Measurements from ENCODE around the gene POFUT2.

Gene POFUT2

GRCh38 chr21:45246386-45247320, 41.0 kb downstream of the POFUT2 start:
- no peak for DNase-seq

DNA sequence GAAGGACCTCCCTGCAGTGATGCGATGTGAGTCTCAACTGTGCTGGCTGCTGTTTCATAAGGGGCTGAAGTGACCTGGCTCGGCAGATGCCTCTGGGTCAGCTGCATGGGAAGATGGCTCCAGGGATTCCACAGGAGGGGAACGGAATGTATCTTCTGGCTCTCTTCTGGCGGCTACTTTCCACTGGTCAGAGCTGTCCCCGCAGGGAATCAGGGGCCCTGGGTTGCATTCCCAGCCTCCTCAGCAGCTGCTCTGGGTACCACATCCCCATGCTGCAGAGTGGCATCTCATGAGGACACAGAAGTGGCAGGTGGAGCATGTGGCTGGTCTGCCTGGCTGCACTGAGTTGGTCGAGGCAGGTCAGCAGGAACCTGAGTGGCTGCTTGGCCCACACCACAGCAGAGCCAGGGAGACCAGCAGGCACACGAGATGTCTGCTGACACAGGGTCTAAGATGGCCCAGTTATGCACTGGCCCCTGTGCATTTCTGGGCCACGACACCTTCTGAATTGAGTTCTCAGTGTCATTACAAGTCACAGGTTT, 42.8 kb downstream of the POFUT2 start:
- DNase-seq: no peak

- DNase-seq: no peak
These were observed 44.1 kb downstream of the POFUT2 start for GRCh38 chr21:45243603-45244002.

DNA sequence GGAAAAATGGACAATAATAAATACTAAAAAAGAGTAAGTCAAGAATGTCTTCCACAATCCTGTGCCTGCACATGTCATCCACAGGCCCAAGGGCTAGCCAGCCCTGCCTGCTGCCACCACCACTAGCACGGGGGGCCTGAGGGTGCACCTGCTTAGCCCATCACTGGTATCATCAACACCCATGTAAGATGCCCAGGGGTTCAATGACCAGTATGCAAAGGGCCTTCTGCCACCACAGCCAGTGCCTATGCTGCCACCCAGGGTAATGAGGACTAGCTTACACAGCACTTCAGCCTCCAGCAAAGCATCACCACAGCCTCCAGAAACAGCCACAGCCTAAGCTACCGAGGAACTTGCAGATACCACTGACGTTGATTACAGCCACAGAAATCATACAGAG, 46.3 kb downstream of the POFUT2 start:
- DNase-seq: no peak

GRCh38 chr21:45237401-45237800, 50.3 kb downstream of the POFUT2 start:
- no peak for DNase-seq

GRCh38 chr21:45236481-45236880, 51.2 kb downstream of the POFUT2 start:
- DNase-seq: no peak

- DNase-seq: no peak
These were observed 52.2 kb downstream of the POFUT2 start for GRCh38 chr21:45235488-45235887.

- no peak for DNase-seq
These were observed 52.7 kb downstream of the POFUT2 start for GRCh38 chr21:45234965-45235364.

DNA sequence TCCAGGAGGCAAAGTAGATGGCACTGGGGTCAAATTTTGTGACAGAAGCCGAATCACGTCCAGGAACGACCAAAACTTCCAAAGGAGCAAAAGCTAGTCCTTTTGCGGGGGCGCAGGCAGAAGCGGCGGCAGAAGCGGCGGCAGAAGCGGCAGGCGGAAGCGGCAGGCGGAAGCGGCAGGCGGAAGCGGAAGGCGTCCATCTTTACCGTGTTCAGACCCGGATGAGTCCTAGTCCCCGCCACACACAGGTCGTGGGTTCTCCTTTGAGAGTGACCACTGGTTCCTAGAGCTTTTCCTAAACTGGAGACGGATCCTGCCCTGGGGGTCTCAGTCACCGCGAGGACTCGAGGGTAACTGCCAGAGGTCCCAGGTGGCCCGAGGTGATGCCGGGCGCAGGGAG, 53.6 kb downstream of the POFUT2 start:
- DNase-seq: no peak

DNA sequence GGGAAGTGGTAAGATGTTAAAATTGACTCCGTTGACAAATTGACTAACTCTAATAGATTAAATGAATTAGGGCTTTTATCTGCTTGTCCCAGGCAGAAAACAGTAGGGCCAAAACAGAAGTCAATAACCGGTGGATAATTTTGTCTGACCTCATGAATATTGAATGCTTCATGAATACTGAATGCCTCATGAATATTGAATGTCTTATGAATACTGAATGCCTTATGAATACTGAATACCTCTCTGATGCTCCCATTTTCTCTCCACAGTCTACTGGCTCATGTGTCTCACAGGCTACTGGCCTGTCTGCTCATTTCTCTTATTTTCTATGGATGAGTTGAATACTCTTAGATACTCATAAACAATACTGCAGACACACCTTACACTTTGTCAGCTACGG, 56.0 kb downstream of the POFUT2 start:
- no peak for DNase-seq

DNA sequence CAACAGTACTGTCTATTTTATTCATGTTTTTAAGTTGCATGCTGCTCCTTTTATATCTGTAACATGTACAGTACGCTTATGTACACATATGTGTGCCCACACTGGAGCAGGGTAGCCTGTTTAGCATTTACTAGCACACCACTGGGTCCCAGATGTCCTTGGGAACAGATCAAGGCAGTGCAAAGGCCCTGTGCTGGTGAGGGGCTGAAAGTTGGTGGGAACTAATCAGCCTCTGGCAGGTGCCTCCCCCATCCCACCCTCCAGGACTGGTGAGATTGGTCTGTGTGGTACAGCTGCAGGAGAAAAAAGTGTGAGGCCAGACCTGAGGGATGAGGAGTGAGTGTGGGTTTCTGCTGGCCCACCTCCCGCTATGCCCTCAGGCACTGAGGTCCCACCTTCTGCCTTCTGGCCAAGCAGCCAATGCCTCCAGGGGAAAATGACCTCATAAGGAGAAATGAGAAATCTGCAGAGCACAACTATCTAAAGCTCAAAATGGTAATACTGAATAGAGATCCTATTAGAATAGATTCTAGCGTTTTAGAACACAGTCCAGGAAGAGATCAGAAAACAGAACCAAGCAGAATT, 58.9 kb downstream of the POFUT2 start:
- no peak for DNase-seq

DNA sequence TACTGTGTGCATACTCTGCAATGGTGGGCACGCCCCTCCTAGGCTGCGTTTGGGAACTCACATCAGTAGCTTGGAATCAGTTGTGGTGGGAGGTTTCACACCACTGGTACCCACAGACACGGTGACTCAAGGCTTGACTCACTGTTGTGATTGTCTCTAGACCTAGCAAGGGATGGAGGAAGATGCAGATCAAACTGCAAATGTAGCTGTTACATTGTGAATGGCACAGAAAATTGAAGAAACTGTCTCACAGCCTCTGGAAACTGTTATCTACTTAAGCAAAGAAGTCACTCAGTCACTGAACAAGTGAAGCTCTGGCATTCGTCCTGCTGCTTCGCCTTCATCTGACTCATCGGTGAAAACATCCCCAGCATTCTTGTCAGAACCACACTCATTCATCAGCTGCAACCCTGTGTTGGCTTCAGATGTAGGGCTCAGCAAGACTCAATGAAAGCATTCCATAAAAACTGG, 59.5 kb downstream of the POFUT2 start:
- DNase-seq: no peak

- no peak for DNase-seq
These were observed 60.0 kb downstream of the POFUT2 start for GRCh38 chr21:45227735-45228134.

- DNase-seq: no peak
These were observed 61.0 kb downstream of the POFUT2 start for GRCh38 chr21:45226540-45227326.

- no peak for DNase-seq
These were observed 61.9 kb downstream of the POFUT2 start for GRCh38 chr21:45225741-45226327.

DNA sequence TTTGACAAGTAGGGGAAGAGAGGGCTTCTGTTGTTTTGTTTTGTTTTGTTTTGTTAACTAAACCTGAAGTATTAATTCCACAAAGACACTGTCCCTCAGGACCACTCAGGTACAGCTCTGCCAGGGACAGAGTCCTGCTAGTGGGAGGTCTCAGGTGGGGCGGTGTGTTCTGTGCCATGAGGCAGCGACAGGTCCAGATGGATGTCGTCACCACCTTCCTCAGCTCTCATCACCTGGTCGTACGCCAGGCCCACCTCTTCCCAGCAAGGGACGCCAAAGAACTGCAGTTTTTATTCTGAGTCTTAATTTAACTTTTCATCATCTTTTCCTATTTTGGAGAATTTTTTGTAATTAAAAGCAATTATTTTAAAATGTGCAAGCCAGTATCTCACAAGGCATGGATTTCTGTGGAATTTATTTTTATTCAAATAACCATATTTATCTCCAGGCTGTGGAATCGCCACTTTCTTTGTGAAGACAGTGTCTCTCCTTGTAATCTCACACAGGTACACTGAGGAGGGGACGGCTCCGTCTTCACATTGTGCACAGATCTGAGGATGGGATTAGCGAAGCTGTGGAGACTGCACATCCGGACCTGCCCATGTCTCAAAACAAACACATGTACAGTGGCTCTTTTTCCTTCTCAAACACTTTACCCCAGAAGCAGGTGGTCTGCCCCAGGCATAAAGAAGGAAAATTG, 62.5 kb downstream of the POFUT2 start:
- DNase-seq: no peak

- no peak for DNase-seq
These were observed 63.3 kb downstream of the POFUT2 start for GRCh38 chr21:45224189-45224938.

DNA sequence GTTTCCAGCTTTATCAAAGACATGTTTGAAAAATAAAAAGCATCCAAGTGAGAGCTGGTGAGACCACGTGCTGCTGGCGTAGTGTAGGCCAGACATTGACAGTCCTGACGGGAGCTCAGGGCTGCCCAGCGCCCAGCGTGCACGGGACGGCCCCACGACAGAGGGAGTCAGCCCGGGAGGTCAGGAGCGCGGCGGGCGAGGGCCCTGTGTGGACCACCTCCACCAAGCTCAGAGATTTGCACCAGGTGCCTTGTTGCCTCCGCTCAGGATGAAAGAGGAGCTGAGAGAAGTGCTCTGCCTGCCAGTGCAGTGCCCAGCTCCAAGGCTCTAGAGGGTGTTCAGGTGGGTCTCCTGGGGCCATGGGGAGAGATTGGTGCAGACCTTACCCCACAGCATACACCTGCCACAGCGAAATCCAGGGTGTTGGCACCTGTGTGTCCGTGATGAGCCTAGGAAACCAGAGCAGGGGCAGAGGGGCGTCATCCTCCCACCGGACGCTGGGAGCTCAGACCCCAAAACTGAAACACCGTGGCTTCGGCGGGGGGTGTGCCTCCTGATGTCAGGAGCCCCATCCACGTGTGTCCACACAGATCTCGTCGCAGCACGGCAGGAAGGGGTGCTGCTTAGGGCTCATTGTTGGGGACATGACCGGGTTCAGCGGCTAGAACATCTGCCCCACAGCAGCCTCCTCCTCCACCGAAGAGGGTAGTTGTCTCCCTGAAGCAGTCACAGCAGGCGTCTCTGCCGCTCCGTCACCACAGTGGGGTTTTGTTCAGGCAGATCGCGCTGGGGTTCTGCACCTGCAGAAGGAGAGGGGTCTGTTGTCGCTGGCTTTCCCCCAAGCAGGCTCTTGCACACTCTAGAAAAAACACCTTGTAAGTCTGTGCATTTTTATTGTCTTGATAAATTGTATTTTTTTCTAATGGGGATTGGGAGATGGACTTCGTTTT, 64.2 kb downstream of the POFUT2 start:
- no peak for DNase-seq

DNA sequence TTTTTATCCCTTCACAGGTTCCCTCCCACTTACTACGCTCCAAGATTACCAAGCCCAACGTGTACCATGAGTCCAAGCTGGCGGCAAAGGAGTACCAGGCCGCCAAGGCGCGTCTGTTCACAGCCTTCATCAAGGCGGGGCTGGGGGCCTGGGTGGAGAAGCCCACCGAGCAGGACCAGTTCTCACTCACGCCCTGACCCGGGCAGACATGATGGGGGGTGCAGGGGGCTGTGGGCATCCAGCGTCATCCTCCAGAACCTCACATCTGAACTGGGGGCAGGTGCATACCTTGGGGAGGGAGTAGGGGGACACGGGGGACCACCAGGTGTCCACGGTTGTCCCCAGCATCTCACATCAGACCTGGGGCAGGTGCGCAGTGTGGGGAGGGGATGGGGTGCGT, 65.7 kb downstream of the POFUT2 start:
- DNase-seq: no peak

Measured in DMS153 (cell line).